B cell (primary cell): Measurements from ENCODE around the gene SLC24A3.

ENCODE experiments used
- CTCF ChIP-seq: fragments of 200-600 bp; IDR thresholded peaks from one replicate; pipeline ENCODE4 v1.8.0; 2022; ENCODE audit warnings: antibody characterized with exemption, mild to moderate bottlenecking
- EZH2 ChIP-seq: IDR thresholded peaks from 2 replicates; pipeline ENCODE4 v1.6.1; 2012; ENCODE audit warnings: borderline replicate concordance, low read depth, mild to moderate bottlenecking, moderate library complexity, low read length; ENCODE audit not compliant: insufficient read depth, poor library complexity, severe bottlenecking

GRCh38 chr20:19502169-19502568 lies 289.7 kb downstream of the SLC24A3 start:
- TF ChIP-seq EZH2, result no peak
- TF ChIP-seq CTCF, result no peak
